Measurements from ENCODE around the gene SLC39A11. TPM values are rescaled to one million over a fixed set of nuclear protein-coding genes. Genes with fewer than 3 reads are reported as not detected.

SLC39A11 gene
- total RNA-seq, 4 donors from 2014 or later: 55.1 to 123 (median 97.0) TPM

DNA sequence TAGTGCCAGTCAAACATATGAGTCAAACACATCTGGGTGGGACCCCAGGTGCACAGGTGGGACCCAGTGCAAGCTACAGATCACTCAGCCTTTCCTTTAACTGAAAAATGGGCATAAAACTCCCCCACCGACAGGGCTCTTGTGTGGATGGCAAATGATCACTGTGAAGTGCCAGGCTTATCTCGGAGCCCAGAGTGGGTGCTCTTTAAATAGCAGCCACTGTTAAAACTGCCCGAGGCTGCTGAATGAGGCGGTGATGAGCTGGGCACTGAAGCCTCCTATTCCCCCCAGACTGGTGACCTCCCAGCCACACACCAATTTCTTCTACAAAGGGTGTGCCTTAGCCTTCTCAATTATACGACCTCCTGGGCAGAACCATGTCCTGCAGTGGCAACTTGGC is 433.8 kb downstream of the SLC39A11 start:
- TF ChIP-seq, protein P1, sequence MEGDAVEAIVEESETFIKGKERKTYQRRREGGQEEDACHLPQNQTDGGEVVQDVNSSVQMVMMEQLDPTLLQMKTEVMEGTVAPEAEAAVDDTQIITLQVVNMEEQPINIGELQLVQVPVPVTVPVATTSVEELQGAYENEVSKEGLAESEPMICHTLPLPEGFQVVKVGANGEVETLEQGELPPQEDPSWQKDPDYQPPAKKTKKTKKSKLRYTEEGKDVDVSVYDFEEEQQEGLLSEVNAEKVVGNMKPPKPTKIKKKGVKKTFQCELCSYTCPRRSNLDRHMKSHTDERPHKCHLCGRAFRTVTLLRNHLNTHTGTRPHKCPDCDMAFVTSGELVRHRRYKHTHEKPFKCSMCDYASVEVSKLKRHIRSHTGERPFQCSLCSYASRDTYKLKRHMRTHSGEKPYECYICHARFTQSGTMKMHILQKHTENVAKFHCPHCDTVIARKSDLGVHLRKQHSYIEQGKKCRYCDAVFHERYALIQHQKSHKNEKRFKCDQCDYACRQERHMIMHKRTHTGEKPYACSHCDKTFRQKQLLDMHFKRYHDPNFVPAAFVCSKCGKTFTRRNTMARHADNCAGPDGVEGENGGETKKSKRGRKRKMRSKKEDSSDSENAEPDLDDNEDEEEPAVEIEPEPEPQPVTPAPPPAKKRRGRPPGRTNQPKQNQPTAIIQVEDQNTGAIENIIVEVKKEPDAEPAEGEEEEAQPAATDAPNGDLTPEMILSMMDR (IDR thresholded peaks at IDR 0.05): no peak
- no peak for TF ChIP-seq POLR2A (IDR thresholded peaks at IDR 0.05)
- Histone ChIP-seq H3K4me1 (no peaks in the 10 kb centered on the region), H3K27ac (no peak overlapping the region), H3K27me3 (no peaks in the 10 kb centered on the region), H3K36me3 (no peaks in the 10 kb centered on the region), H3K9me3 (no peaks in the 10 kb centered on the region), H3K4me3 (replicated peaks in 1 of 3) (no peak overlapping the region)
- no peak for DNase-seq
- intact Hi-C loops (cut with DNase I): no loop called here
- 81 to 93% methylated on average over 5 of the region's 5 CpGs for WGBS, 2 donors

DNA sequence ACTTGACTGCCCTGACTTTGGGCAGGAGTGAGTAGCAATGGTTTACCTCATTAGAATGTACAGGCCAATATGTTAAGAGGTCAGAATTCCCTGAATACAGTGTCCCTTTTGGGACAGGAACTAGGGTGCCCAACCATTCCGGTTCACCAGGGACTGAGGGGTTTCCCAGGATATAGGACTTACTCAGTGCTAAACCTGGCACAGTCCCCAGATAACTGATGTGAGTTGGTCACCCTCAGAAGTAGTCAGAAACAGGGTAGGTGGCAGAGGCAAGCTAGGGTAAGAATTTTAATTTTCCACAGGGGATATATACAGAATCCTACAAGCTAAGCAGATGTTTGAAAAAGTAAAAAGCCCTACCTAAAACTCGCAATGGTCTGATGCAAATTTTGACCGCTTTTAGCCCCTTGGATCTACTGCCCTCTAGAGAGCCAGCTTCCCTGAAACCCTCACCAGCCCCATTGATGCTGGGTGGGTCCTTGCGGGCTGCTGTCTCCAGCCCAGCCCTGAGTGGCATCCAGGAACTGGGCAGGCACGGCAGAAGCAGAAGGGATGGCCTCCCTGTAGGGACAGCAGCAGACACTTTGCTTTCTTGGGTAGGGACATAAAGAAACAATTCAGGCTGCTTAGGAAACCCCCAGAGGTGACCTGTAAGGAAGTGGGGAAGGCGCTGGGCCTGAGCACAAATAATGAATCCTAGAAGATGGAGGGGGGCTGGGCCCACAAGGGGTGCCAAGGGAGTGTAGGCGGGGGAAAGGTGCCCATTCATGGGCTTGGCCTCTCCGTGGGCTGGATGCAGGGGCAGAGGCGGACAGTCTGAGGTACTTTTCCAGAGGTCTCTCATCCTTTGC is 434.8 kb downstream of the SLC39A11 start:
- no peak overlapping the region for H3K4me3 ChIP-seq (replicated peaks in 1 of 3)
- H3K36me3 ChIP-seq: no peaks in the 10 kb centered on the region
- WGBS, 2 donors: 83 to 90% methylated on average over 9 of the region's 9 CpGs
- no peaks in the 10 kb centered on the region for H3K9me3 ChIP-seq
- intact Hi-C loops (cut with DNase I): no loop called here
- H3K27ac ChIP-seq: no peak overlapping the region
- DNase-seq: no peak
- H3K27me3 ChIP-seq: no peaks in the 10 kb centered on the region
- TF ChIP-seq, protein P1 (IDR thresholded peaks at IDR 0.05): no peak
- TF ChIP-seq POLR2A (IDR thresholded peaks at IDR 0.05): no peak
- H3K4me1 ChIP-seq: no peaks in the 10 kb centered on the region

DNA sequence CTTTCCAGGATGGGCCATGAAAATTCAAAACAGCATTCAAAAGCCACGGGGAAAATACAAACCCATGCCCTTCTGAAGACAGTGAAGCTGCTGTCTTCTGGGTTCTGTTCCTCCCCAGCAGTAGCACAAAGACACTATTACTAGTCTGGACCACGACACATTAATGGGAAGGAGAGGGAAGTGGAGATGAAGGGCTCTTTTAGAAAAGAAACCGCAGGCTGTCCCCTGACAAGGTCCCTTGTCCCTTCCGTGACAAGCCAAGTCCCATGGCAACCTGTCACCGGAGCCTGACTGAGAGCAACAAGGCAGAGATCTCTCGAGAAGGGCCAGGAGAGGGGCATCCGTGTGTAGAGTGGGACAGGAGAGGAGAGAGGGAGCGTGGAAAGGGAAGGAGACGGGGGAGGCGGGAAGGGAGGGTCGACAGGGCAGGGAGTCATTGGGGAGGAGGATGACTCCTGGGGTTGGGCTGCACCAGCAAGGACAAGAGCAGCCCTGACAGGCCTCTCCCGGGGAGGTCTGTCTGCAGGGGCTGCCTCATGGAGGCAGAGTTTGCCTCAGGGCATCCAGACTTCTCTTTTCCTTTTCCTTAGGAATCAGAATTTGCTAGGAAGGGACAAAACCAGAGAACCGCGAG is 436.2 kb downstream of the SLC39A11 start:
- DNase-seq: no peak
- TF ChIP-seq, protein P1 (IDR thresholded peaks at IDR 0.05): no peak
- Histone ChIP-seq H3K9me3 (no peaks in the 10 kb centered on the region), H3K4me1 (no peaks in the 10 kb centered on the region), H3K27me3 (no peaks in the 10 kb centered on the region), H3K36me3 (no peaks in the 10 kb centered on the region), H3K27ac (no peak overlapping the region), H3K4me3 (replicated peaks in 1 of 3) (no peak overlapping the region)
- intact Hi-C loops (cut with DNase I): no loop called here
- WGBS, 2 donors: 74 to 79% methylated on average over 14 of the region's 14 CpGs

DNA sequence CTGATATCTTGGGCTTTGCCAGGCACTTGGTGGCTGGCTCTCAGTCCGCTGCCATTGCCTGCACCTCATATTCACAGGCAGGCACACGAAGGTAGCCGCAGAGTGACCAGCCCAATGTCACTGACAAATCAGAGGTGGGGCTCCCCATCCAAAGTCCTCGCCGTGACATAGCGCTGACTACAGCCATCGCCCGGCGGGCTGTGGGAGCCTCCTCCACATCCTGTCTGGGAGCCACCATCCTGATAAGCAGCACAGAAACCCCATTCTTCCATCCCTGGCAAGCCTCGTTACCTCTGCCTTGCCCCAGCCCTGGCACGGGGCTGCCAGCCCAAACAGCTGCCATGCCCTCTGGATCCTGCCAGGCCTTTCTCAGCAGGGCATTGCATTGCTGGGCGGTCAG is 437.8 kb downstream of the SLC39A11 start:
- TF ChIP-seq, protein P1 (IDR thresholded peaks at IDR 0.05): no peak
- WGBS, 2 donors: 85 to 100% methylated on average over 1 to 12 of the region's 12 CpGs
- H3K27ac ChIP-seq: no peak overlapping the region
- intact Hi-C loops (cut with DNase I): no loop called here
- no peaks in the 10 kb centered on the region for H3K9me3 ChIP-seq
- H3K4me1 ChIP-seq: no peaks in the 10 kb centered on the region
- H3K36me3 ChIP-seq: no peaks in the 10 kb centered on the region
- no peaks in the 10 kb centered on the region for H3K27me3 ChIP-seq
- no peak overlapping the region for H3K4me3 ChIP-seq (replicated peaks in 1 of 3)
- no peak for DNase-seq

DNA sequence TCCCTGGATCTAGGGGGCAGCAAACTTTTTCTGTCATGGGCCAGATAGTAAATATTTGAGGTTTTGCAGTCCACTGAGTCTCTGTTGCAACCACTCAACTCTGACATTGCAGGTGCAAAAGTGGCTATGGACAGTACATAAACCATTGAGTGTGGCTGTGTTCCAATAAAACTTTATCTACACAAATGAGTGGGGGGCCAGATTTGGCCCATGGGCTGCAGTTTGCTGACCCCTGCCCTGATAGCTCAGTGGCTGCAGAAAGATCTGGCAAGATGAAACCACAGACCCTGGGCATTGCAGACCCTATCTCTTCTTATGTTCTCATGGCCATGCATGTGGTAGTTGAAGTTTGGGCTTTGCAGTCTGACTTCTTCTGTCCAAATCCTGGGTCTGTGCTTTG is 440.5 kb downstream of the SLC39A11 start:
- no peaks in the 10 kb centered on the region for H3K27me3 ChIP-seq
- TF ChIP-seq, protein P1 (IDR thresholded peaks at IDR 0.05): no peak
- no peak for TF ChIP-seq POLR2A (IDR thresholded peaks at IDR 0.05)
- no peak overlapping the region for H3K27ac ChIP-seq
- no peaks in the 10 kb centered on the region for H3K4me1 ChIP-seq
- no peaks in the 10 kb centered on the region for H3K36me3 ChIP-seq
- no peaks in the 10 kb centered on the region for H3K9me3 ChIP-seq
- H3K4me3 ChIP-seq (replicated peaks in 1 of 3): no peak overlapping the region
- DNase-seq: no peak
- intact Hi-C loops (cut with DNase I): no loop called here

Measured in thyroid gland (tissue), 4 donors.